ENCODE data around the gene SCAMP2. TPM values are rescaled to one million over a fixed set of nuclear protein-coding genes. Genes with fewer than 3 reads are reported as not detected.

The SCAMP2 gene
- total RNA-seq, 1 experiment from 2014 or later = 55.8 TPM

GRCh38 chr15:74857671-74858368, 15.3 kb downstream of the SCAMP2 start:
- H3K79me2 ChIP-seq (ENCODE audit: insufficient read depth, low read length) = peaks cover 25% of the 10 kb centered on the region
- DNase-seq (ENCODE audit: low read depth, low spot score) (no peak), ATAC-seq (no peak)
- H4K20me1 ChIP-seq (ENCODE audit: insufficient read depth) = no peaks in the 10 kb centered on the region
- ChIA-PET CTCF (interaction anchor here (0.6 kb wide), 1 partner anchor 83 kb away, joined by 5 read pairs; no protein-coding TSS in a partner anchor), RAD21 (ENCODE audit: low non-redundant PET in 1 of 2, low total read pairs in 2 of 2, uncharacterized antibody in 2 of 2, unreplicated experiment in 2 of 2) (no interaction called here), POLR2A (interaction anchor here (0.7 kb wide), 1 partner anchor 101 kb away, joined by 3 read pairs; no protein-coding TSS in a partner anchor)
- H3K9me2 ChIP-seq (ENCODE audit: insufficient read depth) = no peaks in the 10 kb centered on the region
- H3K4me1 ChIP-seq (ENCODE audit: control insufficient read depth in 1 of 2, insufficient read depth in 2 of 2, low read length in 2 of 2) = peaks cover 0 to 32% of the 10 kb centered on the region in 2 experiments; a peak in 3 of 4 replicates
- H3K4me3 ChIP-seq (replicated peaks in 1 of 2; ENCODE audit: low read depth in 1 of 2, low read length in 2 of 2) = no peak overlapping the region
- intact Hi-C loops (cut with micrococcal nuclease) = no loop called here
- H3K4me2 ChIP-seq (ENCODE audit: low read length) = peak overlapping the region; percentile 57
- peaks cover 0 to 11% of the 10 kb centered on the region in 2 experiments; a peak in 1 of 4 replicates for H3K36me3 ChIP-seq (ENCODE audit: control insufficient read depth in 1 of 2, insufficient read depth in 2 of 2, low read length in 2 of 2)
- no peaks in the 10 kb centered on the region for H3K9me3 ChIP-seq (ENCODE audit: control insufficient read depth in 1 of 2, insufficient read depth in 1 of 2, low read depth in 1 of 2, low read length in 2 of 2)
- no TSS peak for BruUV-seq (replicated peaks)
- no peak overlapping the region for H2AFZ ChIP-seq (ENCODE audit: low read depth, low read length, poor library complexity, severe bottlenecking)
- H3K27ac ChIP-seq (ENCODE audit: low read depth, low read length) = peak overlapping the region; percentile 28; the same call in 1 of the 2 replicates
- no peaks in the 10 kb centered on the region for H3K27me3 ChIP-seq (ENCODE audit: insufficient read depth, low read length)
- no peak for TF ChIP-seq JUND (IDR thresholded peaks at IDR 0.05)
- no peak for TF ChIP-seq CTCF (IDR thresholded peaks at IDR 0.05 in 2 of 3, conservative IDR thresholded peaks at IDR 0.05 in 1 of 3; ENCODE audit: borderline replicate concordance in 1 of 3, insufficient read depth in 1 of 3, low read depth in 2 of 3, low read length in 2 of 3)
- no peak for TF ChIP-seq YY1 (IDR thresholded peaks at IDR 0.05; ENCODE audit: extremely low read depth, insufficient replicate concordance, low read depth, low read length)
- no peak for TF ChIP-seq POLR2A (IDR thresholded peaks at IDR 0.05; ENCODE audit: borderline replicate concordance, extremely low read depth, insufficient read depth, insufficient read length)
- no peak for TF ChIP-seq ELF1 (IDR thresholded peaks at IDR 0.05; ENCODE audit: borderline replicate concordance, low read depth)
- TF ChIP-seq ATF3 (IDR thresholded peaks at IDR 0.05) = no peak
- no peak for TF ChIP-seq EZH2 (IDR thresholded peaks at IDR 0.05)
- no peak for TF ChIP-seq SIN3A (IDR thresholded peaks at IDR 0.05; ENCODE audit: low read depth)
- no peak for TF ChIP-seq FOSL1 (IDR thresholded peaks at IDR 0.05; ENCODE audit: low read depth)
- peak overlapping the region; percentile 11 for H3K9ac ChIP-seq (ENCODE audit: low read length)

All from HCT116 (cell line).